CD1c-positive myeloid dendritic cell (primary cell): Measurements from ENCODE around the gene SPTBN1.
A peak's percentile ranks its signal among the peaks of the same experiment; 100 is the strongest.

Source experiments
- DNase-seq: peaks from one replicate; pipeline ENCODE4 v3.0.0-alpha.2; 2016; ENCODE audit errors: extremely low spot score

The SPTBN1 gene

GRCh38 chr2:54553775-54554174 is 97.6 kb downstream of the SPTBN1 start:
- DNase-seq: no peak

- no peak for DNase-seq
These were observed 99.3 kb downstream of the SPTBN1 start for GRCh38 chr2:54555318-54555837.

- peak; percentile 78 for DNase-seq
These were observed 100.5 kb downstream of the SPTBN1 start for GRCh38 chr2:54556621-54557121.

GRCh38 chr2:54557211-54557600 is 101.1 kb downstream of the SPTBN1 start:
- peak; percentile 32 for DNase-seq

- DNase-seq: peak; percentile 51
These were observed 101.6 kb downstream of the SPTBN1 start for GRCh38 chr2:54557601-54558187.

GRCh38 chr2:54558188-54559005 is 102.3 kb downstream of the SPTBN1 start:
- peak; percentile 43 for DNase-seq

- DNase-seq: no peak
These were observed 102.9 kb downstream of the SPTBN1 start for GRCh38 chr2:54559006-54559445.

GRCh38 chr2:54559593-54560145 is 103.5 kb downstream of the SPTBN1 start:
- DNase-seq: peak; percentile 58

GRCh38 chr2:54560146-54560881 is 104.2 kb downstream of the SPTBN1 start:
- DNase-seq: peak; percentile 56

GRCh38 chr2:54561010-54561409 is 104.9 kb downstream of the SPTBN1 start:
- no peak for DNase-seq

- DNase-seq: no peak
These were observed 108.3 kb downstream of the SPTBN1 start for GRCh38 chr2:54564439-54564838.

- no peak for DNase-seq
These were observed 109.4 kb downstream of the SPTBN1 start for GRCh38 chr2:54565551-54565950.

- DNase-seq: no peak
These were observed 110.8 kb downstream of the SPTBN1 start for GRCh38 chr2:54566896-54567295.

- DNase-seq: no peak
These were observed 112.8 kb downstream of the SPTBN1 start for GRCh38 chr2:54568876-54569321.

- no peak for DNase-seq
These were observed 113.7 kb downstream of the SPTBN1 start for GRCh38 chr2:54569745-54570301.

GRCh38 chr2:54570321-54570855 is 114.3 kb downstream of the SPTBN1 start:
- DNase-seq: no peak

GRCh38 chr2:54570925-54571694 is 115.0 kb downstream of the SPTBN1 start:
- peak; percentile 80 for DNase-seq

GRCh38 chr2:54572262-54572635 is 116.1 kb downstream of the SPTBN1 start:
- no peak for DNase-seq

- DNase-seq: no peak
These were observed 116.8 kb downstream of the SPTBN1 start for GRCh38 chr2:54572636-54573536.
